Ureter (tissue), 1 donor: Measurements from ENCODE around the gene DZIP3. TPM values are rescaled to one million over a fixed set of nuclear protein-coding genes. Genes with fewer than 3 reads are reported as not detected.
"Not testable (repeated sequence)": the region's sequence is repeated elsewhere in the genome, so short reads cannot be mapped to it uniquely, and the experiment has no call there.

Source experiments
- DNase-seq: peaks from one replicate; pipeline ENCODE4 v3.0.0-alpha.2; 2020; ENCODE audit warnings: low spot score
- total RNA-seq: library from RNA; stranded (reverse); gene quantifications from one replicate; pipeline ENCODE4 v1.2.4, GENCODE V29; 2023
- donor health status: DM: yes; HTN: yes; CAD: no.

DZIP3 gene
- total RNA-seq, 1 donor from 2014 or later, result 22.8 TPM

GRCh38 chr3:108602249-108602934 is 12.9 kb downstream of the DZIP3 start:
- DNase-seq, result no peak

GRCh38 chr3:108602935-108603294 is 13.4 kb downstream of the DZIP3 start:
- DNase-seq, result no peak

- no peak for DNase-seq
Observed at GRCh38 chr3:108603691-108604090, 14.2 kb downstream of the DZIP3 start.

GRCh38 chr3:108605028-108605427 is 15.5 kb downstream of the DZIP3 start:
- DNase-seq, result no peak

GRCh38 chr3:108605491-108605890 is 16.0 kb downstream of the DZIP3 start:
- DNase-seq, result no peak

GRCh38 chr3:108608750-108609149 is 19.2 kb downstream of the DZIP3 start:
- no peak for DNase-seq

- no peak for DNase-seq
Observed at GRCh38 chr3:108610651-108611050, 21.1 kb downstream of the DZIP3 start.

- DNase-seq, result not testable (repeated sequence)
Observed at GRCh38 chr3:108616090-108616489, 26.6 kb downstream of the DZIP3 start.

- DNase-seq, result no peak
Observed at GRCh38 chr3:108620250-108620649, 30.7 kb downstream of the DZIP3 start.

GRCh38 chr3:108623504-108623903 is 34.0 kb downstream of the DZIP3 start:
- DNase-seq, result no peak

GRCh38 chr3:108629974-108630373 is 40.5 kb downstream of the DZIP3 start:
- DNase-seq, result no peak

- no peak for DNase-seq
Observed at GRCh38 chr3:108642526-108642925, 53.0 kb downstream of the DZIP3 start.

GRCh38 chr3:108645364-108645763 is 55.8 kb downstream of the DZIP3 start:
- DNase-seq, result no peak

GRCh38 chr3:108655664-108656063 is 66.1 kb downstream of the DZIP3 start:
- not testable (repeated sequence) for DNase-seq

- DNase-seq, result no peak
Observed at GRCh38 chr3:108661699-108662098, 72.2 kb downstream of the DZIP3 start.

GRCh38 chr3:108662142-108662738 is 72.7 kb downstream of the DZIP3 start:
- DNase-seq, result no peak

GRCh38 chr3:108664266-108664665 is 74.7 kb downstream of the DZIP3 start:
- DNase-seq, result no peak

- no peak for DNase-seq
Observed at GRCh38 chr3:108667312-108667711, 77.8 kb downstream of the DZIP3 start.

GRCh38 chr3:108669208-108669607 is 79.7 kb downstream of the DZIP3 start:
- no peak for DNase-seq

- DNase-seq, result no peak
Observed at GRCh38 chr3:108672701-108673100, 83.2 kb downstream of the DZIP3 start.

- no peak for DNase-seq
Observed at GRCh38 chr3:108673988-108674661, 84.6 kb downstream of the DZIP3 start.

GRCh38 chr3:108677811-108678210 is 88.3 kb downstream of the DZIP3 start:
- no peak for DNase-seq

- DNase-seq, result not testable (repeated sequence)
Observed at GRCh38 chr3:108692286-108692685, 102.8 kb downstream of the DZIP3 start.
